ENCODE results near the gene PPM1J. TPM values are rescaled to one million over a fixed set of nuclear protein-coding genes. Genes with fewer than 3 reads are reported as not detected.
"Not testable (repeated sequence)": the region's sequence is repeated elsewhere in the genome, so short reads cannot be mapped to it uniquely, and the experiment has no call there.

PPM1J gene
- total RNA-seq, 1 donor from 2014 or later: 7.9 TPM

DNA sequence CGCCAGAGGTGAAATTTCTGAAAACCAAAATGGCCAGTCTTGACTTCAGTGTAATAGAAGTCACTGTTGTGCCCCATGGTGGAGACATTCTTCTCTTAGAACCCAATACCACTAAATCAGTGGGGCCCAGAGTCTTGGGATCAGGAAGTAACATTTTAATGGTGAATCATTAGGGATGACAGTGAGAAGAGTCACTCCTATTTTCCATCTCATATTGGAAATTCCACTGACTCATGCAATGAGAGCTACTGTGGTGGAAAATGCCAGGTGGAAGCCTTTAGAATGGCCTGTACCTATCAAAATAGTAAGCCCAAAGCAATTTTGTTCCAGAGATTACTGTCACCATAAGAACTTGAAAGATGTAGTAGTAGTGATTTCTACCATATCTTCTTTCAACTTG lies 20.6 kb upstream of the PPM1J start:
- no peak overlapping the region for H3K27ac ChIP-seq
- H3K9me3 ChIP-seq: no peaks in the 10 kb centered on the region
- no peak overlapping the region for H3K4me3 ChIP-seq
- intact Hi-C loops (cut with DNase I): no loop called here
- no peaks in the 10 kb centered on the region for H3K4me1 ChIP-seq
- no peak for TF ChIP-seq POLR2AphosphoS5 (IDR thresholded peaks at IDR 0.05; ENCODE audit: insufficient read depth in 1 of 2, low read depth in 1 of 2)
- TF ChIP-seq, protein P1, sequence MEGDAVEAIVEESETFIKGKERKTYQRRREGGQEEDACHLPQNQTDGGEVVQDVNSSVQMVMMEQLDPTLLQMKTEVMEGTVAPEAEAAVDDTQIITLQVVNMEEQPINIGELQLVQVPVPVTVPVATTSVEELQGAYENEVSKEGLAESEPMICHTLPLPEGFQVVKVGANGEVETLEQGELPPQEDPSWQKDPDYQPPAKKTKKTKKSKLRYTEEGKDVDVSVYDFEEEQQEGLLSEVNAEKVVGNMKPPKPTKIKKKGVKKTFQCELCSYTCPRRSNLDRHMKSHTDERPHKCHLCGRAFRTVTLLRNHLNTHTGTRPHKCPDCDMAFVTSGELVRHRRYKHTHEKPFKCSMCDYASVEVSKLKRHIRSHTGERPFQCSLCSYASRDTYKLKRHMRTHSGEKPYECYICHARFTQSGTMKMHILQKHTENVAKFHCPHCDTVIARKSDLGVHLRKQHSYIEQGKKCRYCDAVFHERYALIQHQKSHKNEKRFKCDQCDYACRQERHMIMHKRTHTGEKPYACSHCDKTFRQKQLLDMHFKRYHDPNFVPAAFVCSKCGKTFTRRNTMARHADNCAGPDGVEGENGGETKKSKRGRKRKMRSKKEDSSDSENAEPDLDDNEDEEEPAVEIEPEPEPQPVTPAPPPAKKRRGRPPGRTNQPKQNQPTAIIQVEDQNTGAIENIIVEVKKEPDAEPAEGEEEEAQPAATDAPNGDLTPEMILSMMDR (IDR thresholded peaks at IDR 0.05): no peak
- no peak for TF ChIP-seq POLR2A (IDR thresholded peaks at IDR 0.05)
- no peak for DNase-seq (ENCODE audit: extremely low spot score in 2 of 2)
- H3K36me3 ChIP-seq: no peaks in the 10 kb centered on the region
- no peaks in the 10 kb centered on the region for H3K27me3 ChIP-seq

- H3K36me3 ChIP-seq: no peaks in the 10 kb centered on the region
- H3K27ac ChIP-seq: no peak overlapping the region
- no peaks in the 10 kb centered on the region for H3K4me1 ChIP-seq
- TF ChIP-seq, protein P1 (IDR thresholded peaks at IDR 0.05): no peak
- no peak for TF ChIP-seq POLR2AphosphoS5 (IDR thresholded peaks at IDR 0.05; ENCODE audit: insufficient read depth in 1 of 2, low read depth in 1 of 2)
- no peak for TF ChIP-seq POLR2A (IDR thresholded peaks at IDR 0.05)
- intact Hi-C loops (cut with DNase I): no loop called here
- H3K27me3 ChIP-seq: no peaks in the 10 kb centered on the region
- no peak for DNase-seq (ENCODE audit: extremely low spot score in 2 of 2)
- no peaks in the 10 kb centered on the region for H3K9me3 ChIP-seq
- H3K4me3 ChIP-seq: no peak overlapping the region
Measured at GRCh38 chr1:112731451-112731850, 16.3 kb upstream of the PPM1J start.

GRCh38 chr1:112729909-112730308 lies 14.8 kb upstream of the PPM1J start:
- intact Hi-C loops (cut with DNase I): loop anchor here (10.0 kb wide), 1 partner anchor 315 kb away; no protein-coding TSS in a partner anchor

DNA sequence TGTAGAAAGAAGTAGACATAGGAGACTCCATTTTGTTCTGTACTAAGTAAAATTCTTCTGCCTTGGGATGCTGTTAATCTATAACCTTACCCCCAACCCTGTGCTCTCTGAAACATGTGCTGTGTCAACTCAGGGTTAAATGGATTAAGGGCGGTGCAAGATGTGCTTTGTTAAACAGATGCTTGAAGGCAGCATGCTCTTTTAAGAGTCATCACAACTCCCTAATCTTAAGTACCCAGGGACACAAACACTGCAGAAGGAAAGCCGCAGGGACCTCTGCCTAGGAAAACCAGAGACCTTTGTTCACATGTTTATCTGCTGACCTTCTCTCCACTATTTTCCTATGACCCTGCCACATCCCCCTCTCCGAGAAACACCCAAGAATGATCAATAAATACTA lies 13.9 kb upstream of the PPM1J start:
- H3K4me3 ChIP-seq; DNase-seq (ENCODE audit: extremely low spot score in 2 of 2); H3K27ac ChIP-seq; H3K9me3 ChIP-seq; H3K36me3 ChIP-seq; H3K27me3 ChIP-seq; H3K4me1 ChIP-seq: not testable (repeated sequence)
- intact Hi-C loops (cut with DNase I): loop anchor here (10.0 kb wide), 1 partner anchor 316 kb away; no protein-coding TSS in a partner anchor

More at GRCh38 chr1:112729909-112730308, 14.8 kb upstream of the PPM1J start:
- peak in 1 of 2 donors; percentile 71 for DNase-seq (ENCODE audit: extremely low spot score in 2 of 2)
- Histone ChIP-seq H3K4me3 (no peak overlapping the region), H3K36me3 (no peaks in the 10 kb centered on the region), H3K27me3 (no peaks in the 10 kb centered on the region), H3K27ac (no peak overlapping the region), H3K4me1 (no peaks in the 10 kb centered on the region), H3K9me3 (no peaks in the 10 kb centered on the region)
- TF ChIP-seq, protein P1 (IDR thresholded peaks at IDR 0.05): no peak
- no peak for TF ChIP-seq POLR2A (IDR thresholded peaks at IDR 0.05)
- TF ChIP-seq POLR2AphosphoS5 (IDR thresholded peaks at IDR 0.05; ENCODE audit: insufficient read depth in 1 of 2, low read depth in 1 of 2): no peak

- H3K27ac ChIP-seq; DNase-seq (ENCODE audit: extremely low spot score in 2 of 2); H3K4me1 ChIP-seq; H3K36me3 ChIP-seq; H3K4me3 ChIP-seq; H3K27me3 ChIP-seq; H3K9me3 ChIP-seq: not testable (repeated sequence)
- intact Hi-C loops (cut with DNase I): loop anchor here (10.0 kb wide), 1 partner anchor 316 kb away; no protein-coding TSS in a partner anchor
Measured at GRCh38 chr1:112728306-112728971, 13.3 kb upstream of the PPM1J start.

- peaks cover 5% of the 10 kb centered on the region for H3K4me1 ChIP-seq
- H3K27me3 ChIP-seq: no peaks in the 10 kb centered on the region
- intact Hi-C loops (cut with DNase I): loop anchor here (10.0 kb wide), 1 partner anchor 317 kb away; no protein-coding TSS in a partner anchor
- TF ChIP-seq POLR2AphosphoS5 (IDR thresholded peaks at IDR 0.05; ENCODE audit: insufficient read depth in 1 of 2, low read depth in 1 of 2): no peak
- H3K9me3 ChIP-seq: no peaks in the 10 kb centered on the region
- DNase-seq (ENCODE audit: extremely low spot score in 2 of 2): no peak
- H3K4me3 ChIP-seq: no peak overlapping the region
- no peaks in the 10 kb centered on the region for H3K36me3 ChIP-seq
- no peak overlapping the region for H3K27ac ChIP-seq
Measured at GRCh38 chr1:112727716-112728115, 12.6 kb upstream of the PPM1J start.

DNA sequence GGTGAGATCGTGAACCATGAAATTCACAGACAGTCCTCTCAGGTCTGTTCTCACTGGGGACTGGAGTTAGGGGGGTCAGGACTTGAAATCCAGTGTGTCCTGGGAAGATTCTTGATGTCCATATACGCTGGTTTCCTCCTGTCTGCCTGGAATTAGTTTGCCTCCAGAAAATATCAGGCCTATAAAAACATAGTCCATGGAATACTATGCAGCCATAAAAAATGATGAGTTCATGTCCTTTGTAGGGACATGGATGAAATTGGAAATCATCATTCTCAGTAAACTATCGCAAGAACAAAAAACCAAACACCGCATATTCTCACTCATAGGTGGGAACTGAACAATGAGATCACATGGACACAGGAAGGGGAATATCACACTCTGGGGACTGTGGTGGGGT lies 9.1 kb upstream of the PPM1J start:
- H3K27me3 ChIP-seq; H3K9me3 ChIP-seq; H3K27ac ChIP-seq; H3K4me3 ChIP-seq; H3K36me3 ChIP-seq; DNase-seq (ENCODE audit: extremely low spot score in 2 of 2): not testable (repeated sequence)
- peaks cover 15% of the 10 kb centered on the region for H3K4me1 ChIP-seq
- intact Hi-C loops (cut with DNase I): loop anchor here (10.0 kb wide), 1 partner anchor 321 kb away; no protein-coding TSS in a partner anchor
